Sigmoid colon (tissue), 4 donors: Measurements from ENCODE around the gene PACS1.

Experiments
- POLR2A ChIP-seq, 2 donors: fragments of 450-650 bp; IDR thresholded peaks; one replicate each; pipeline ENCODE4 v1.6.1; 2016; ENCODE audit warnings: antibody characterized with exemption in 2 of 2, mild to moderate bottlenecking in 2 of 2, moderate library complexity in 2 of 2
- POLR2AphosphoS5 ChIP-seq, 4 donors: sonication (generic); formaldehyde crosslinking; IDR thresholded peaks; one replicate each; pipeline ENCODE4 v1.6.1; 2017; ENCODE audit warnings: antibody characterized with exemption in 4 of 4

DNA sequence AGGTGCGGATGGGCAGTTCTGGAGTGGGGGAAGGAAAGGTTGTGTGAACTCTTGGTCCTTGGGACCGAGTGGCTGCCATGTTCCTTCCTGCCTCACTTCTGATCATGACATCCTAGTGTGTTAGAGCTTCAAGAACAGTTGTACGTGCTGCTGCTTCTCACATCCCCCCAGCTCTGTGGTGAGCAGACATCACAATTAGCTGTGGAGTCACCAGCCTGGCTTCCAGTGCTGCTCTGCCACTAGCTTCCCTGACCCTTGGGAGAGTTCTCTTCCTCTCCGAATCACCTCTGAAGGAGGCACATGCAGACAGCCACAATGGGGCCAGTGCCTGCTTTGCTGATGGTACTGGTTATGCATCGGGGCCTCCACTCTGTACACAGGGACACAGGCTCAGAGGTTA, 192.1 kb downstream of the PACS1 start:
- TF ChIP-seq POLR2A (IDR thresholded peaks at IDR 0.05) (no peak), POLR2AphosphoS5 (IDR thresholded peaks at IDR 0.05) (no peak)
